Uterus (tissue), 2 donors: Measurements from ENCODE around the gene OOSP3.

Source experiments
- POLR2A ChIP-seq, 2 donors: fragments of 450-650 bp; IDR thresholded peaks; one replicate each; pipeline ENCODE4 v1.6.1; 2016; ENCODE audit warnings: antibody characterized with exemption in 2 of 2, mild to moderate bottlenecking in 1 of 2, moderate library complexity in 1 of 2
- TF ChIP-seq, protein P1 (sequence below), 4 experiments: fragments of 200-600 bp in 2 of 4; fragments of 450-650 bp in 2 of 4; sonication (generic) in 2 of 4; IDR thresholded peaks; one replicate each; pipeline ENCODE4 v1.5.1; 2016 to 2019; ENCODE audit warnings: antibody characterized with exemption in 4 of 4, mild to moderate bottlenecking in 2 of 4, moderate library complexity in 1 of 4

DNA sequence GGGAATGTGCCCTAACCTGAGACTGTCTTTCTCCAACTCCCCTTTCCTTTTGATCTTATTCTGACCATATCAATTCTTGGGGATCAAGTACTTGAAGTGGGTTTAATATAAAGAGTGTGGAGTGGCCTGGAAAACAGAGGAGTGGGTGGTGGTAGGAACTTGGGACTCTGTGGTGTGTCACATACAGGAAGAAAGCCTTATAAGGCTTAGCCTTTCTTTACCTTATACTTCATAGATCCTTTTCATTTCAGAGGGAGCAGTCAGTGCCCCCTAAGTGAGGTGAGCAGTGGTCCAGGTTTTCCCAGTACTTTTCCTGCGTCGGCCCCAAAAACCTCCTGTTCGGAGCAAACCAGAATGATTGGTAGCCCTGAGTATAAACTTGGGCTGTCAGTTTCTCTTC lies 60.1 kb downstream of the OOSP3 start:
- TF ChIP-seq, protein P1, sequence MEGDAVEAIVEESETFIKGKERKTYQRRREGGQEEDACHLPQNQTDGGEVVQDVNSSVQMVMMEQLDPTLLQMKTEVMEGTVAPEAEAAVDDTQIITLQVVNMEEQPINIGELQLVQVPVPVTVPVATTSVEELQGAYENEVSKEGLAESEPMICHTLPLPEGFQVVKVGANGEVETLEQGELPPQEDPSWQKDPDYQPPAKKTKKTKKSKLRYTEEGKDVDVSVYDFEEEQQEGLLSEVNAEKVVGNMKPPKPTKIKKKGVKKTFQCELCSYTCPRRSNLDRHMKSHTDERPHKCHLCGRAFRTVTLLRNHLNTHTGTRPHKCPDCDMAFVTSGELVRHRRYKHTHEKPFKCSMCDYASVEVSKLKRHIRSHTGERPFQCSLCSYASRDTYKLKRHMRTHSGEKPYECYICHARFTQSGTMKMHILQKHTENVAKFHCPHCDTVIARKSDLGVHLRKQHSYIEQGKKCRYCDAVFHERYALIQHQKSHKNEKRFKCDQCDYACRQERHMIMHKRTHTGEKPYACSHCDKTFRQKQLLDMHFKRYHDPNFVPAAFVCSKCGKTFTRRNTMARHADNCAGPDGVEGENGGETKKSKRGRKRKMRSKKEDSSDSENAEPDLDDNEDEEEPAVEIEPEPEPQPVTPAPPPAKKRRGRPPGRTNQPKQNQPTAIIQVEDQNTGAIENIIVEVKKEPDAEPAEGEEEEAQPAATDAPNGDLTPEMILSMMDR (IDR thresholded peaks at IDR 0.05) = no peak
- no peak for TF ChIP-seq POLR2A (IDR thresholded peaks at IDR 0.05)
